Spleen (tissue), 7 donors: ENCODE results near the gene PRSS2.
"Not testable (repeated sequence)": the region's sequence is repeated elsewhere in the genome, so short reads cannot be mapped to it uniquely, and the experiment has no call there.

Experiments
- CTCF ChIP-seq, 11 experiments: fragments of 200-600 bp in 7 of 11; fragments of 450-650 bp in 4 of 11; sonication (generic) in 4 of 11; IDR thresholded peaks in 8 of 11; conservative IDR thresholded peaks in 3 of 11; 1 replicate in 7 of 11; 2 replicates in 4 of 11; pipeline versions ENCODE4 v1.4.0 to v1.8.0; 2016 to 2021; ENCODE audit warnings: antibody characterized with exemption in 11 of 11, inconsistent platforms in 4 of 11, mild to moderate bottlenecking in 1 of 11
- POLR2A ChIP-seq, 3 donors: fragments of 450-650 bp; IDR thresholded peaks; one replicate each; pipeline ENCODE4 v1.5.1; 2017; ENCODE audit warnings: antibody characterized with exemption in 3 of 3, mild to moderate bottlenecking in 1 of 3
- POLR2AphosphoS5 ChIP-seq, 3 donors: sonication (generic); formaldehyde crosslinking; IDR thresholded peaks; one replicate each; pipeline ENCODE4 v1.5.1; 2017; ENCODE audit warnings: antibody characterized with exemption in 3 of 3
- donor health status: DM: no; HTN: no; CAD: no; lungs with moderate emphysema.
- donor health status: DM: no; HTN: no; CAD: no.
- donor health status: DM: no; HTN: no; CAD: no.

DNA sequence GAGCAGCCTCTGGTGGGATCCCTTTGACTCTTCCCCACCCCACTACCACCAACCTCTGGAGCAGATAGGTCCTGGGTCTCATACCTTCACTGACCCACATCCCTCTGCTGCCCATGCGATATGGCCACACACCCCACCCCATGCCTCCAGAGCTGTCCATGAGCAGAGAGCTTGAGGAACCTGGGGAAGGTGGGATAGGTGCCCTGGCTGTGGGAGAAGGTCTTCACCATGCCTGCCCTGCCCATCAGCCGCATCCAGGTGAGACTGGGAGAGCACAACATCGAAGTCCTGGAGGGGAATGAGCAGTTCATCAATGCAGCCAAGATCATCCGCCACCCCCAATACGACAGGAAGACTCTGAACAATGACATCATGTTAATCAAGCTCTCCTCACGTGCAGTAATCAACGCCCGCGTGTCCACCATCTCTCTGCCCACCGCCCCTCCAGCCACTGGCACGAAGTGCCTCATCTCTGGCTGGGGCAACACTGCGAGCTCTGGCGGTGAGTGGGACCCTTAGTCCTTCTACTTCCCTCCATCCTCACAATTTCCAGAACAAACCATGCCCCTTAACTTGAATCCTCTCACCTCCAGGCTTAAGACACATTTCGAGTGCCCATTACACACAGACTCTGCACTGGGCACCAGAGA, 19.1 kb upstream of the PRSS2 start:
- not testable (repeated sequence) for TF ChIP-seq CTCF (IDR thresholded peaks at IDR 0.05 in 8 of 11, conservative IDR thresholded peaks at IDR 0.05 in 3 of 11); POLR2AphosphoS5 (IDR thresholded peaks at IDR 0.05); POLR2A (IDR thresholded peaks at IDR 0.05)
